Measurements from ENCODE around the gene PRR7.
A peak's percentile ranks its signal among the peaks of the same experiment; 100 is the strongest.
"Not testable (repeated sequence)": the region's sequence is repeated elsewhere in the genome, so short reads cannot be mapped to it uniquely, and the experiment has no call there.

PRR7 gene

DNA sequence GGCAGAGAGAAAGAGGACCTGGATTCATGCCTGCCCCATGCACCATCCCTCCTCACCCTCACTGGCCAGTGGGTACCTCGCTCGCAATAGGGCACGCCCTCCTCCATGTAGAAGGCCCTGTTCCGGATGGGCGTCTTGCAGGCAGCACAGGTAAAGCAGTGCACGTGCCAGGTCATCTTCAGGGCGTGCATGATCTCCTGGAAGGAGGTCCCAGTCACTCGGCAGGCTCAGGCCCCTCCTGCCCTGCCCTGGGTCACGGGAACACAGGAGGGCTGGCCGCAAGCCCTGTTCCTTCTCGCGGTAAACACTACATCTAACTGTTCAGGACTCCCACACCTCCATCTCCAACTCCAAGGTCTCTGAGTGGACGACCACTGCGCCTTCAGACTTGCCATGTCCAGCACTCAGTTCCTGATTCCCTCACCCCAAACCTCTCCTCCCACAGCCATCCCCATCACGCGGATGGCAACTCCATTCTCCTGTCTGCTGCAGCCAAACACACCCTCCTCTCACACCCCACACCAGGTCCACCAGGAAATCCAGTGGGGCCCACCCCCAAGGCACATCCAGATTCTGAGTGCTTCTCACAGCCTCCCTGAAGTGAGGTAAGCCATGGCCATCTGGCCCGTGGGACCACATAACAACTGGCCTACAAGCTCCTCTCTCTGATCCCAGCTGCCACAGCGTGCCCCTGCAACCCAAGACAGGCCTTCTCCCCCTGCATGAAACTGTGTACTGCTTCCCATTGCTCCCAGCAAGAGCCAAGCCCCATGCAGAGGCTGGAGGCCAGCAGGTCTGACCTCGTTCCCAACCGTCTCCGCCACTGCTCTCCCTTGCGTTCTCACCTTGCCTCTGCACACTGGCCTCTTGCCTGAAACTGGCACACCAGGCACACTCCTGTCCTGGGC is 37.6 kb downstream of the PRR7 start:
- no peak for DNase-seq (ENCODE audit: low read depth, low spot score)

DNA sequence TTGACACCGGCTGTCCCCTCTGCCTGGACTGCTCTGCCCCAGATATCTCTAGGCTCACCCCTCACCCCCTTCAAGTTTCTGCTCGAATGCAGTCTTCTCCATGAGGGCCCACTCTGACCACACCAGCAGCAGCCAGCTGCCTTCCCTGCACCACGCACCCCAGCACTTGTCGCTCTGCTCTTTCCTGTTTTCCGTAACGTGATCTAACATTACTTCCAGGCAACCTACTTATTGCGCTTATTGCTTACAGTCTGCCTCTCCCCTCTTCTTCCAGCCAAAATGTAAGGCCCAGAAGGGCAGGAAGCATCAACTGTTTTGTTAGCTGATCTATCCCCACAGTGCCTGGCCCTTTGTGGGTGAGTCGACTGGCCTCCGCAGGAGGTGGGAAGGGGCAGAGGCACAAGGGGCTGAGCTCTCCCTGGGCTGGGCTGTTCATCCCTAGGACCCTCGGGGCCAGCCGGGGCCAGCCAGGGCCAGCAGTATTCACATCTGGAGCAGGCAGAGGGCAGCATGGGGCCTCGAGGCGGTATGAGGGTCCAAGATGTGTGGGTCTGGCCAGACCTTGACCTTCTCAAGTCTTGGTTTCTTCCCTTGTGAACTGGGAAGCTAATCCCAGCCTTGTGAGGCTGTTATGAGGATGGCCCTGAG is 38.4 kb downstream of the PRR7 start:
- DNase-seq (ENCODE audit: low read depth, low spot score): no peak

DNA sequence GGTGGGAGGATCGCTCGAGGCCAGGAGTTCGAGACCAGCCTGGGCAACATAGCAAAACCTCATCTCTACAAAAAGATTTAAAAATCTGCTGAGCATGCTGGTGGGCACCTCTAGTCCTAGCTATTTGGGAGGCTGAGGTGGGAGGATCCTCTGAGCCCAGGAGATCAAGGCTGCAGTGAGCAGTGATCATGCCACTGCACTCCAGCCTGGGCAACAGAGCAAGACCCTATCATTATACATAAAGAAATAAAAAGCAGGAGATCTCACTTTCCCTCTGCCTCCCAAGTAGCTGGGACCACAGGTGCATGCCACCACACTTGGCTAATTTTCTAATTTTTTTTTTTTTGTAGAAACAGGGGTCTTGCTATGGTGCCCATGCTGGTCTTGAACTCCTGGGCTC is 39.1 kb downstream of the PRR7 start:
- DNase-seq (ENCODE audit: low read depth, low spot score): not testable (repeated sequence)

DNA sequence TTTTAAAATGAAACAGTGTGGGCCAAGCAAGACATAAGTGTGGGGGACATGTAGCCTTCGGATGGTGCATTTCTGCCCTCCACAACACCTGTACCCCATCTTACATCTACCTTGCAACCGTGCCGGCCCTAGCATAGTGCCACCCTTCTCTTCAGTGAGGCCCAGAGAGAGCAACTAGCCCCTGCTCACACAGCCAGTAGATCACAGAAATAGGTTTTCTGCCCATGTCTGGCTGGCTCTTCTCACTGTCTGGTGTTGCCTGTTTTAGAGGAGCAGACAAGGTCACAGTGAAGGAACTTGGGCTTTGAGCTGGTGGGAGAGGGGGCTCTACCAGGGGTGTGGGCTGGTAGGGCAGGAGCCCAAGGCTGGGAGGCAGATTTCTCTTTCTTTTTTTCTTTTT is 39.6 kb downstream of the PRR7 start:
- no peak for DNase-seq (ENCODE audit: low read depth, low spot score)

DNA sequence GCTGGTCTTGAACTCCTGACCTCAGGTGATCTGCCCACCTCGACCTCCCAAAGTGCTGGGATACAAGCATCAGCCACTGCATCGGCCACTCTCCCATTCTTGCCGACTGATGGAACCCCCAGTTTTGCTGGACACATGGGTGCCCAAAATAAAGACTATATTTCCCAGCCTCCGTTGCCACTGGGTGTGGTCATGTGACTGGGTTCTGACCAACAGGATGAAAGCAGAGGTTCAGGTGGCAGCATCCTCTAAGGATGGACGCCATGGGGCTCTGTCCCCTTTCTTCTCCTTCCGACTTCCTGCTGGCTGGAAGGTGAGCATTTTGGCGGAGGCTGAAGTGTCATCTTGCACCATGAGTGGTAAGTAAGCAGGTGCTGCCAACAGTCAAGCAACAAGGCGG is 40.5 kb downstream of the PRR7 start:
- DNase-seq (ENCODE audit: low read depth, low spot score): no peak

DNA sequence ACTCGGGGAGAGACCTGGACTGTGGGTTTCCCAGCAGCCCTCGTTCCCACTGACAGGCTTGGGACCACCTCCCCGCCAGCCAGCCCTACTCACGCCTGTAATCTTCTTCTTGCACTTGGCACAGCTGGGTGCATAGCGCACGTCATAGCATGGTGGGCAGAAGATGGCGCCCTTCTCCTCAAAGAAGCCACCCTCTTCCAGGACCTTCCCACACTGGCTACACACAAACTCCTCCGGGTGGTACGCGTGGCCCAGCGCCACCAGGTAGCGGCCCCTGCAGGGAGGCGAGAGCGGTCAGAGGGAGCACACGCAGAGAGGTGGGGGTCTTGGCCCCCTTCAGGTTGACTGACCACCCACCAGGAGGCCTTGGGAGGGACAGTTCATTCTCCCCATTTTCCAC is 41.4 kb downstream of the PRR7 start:
- no peak for DNase-seq (ENCODE audit: low read depth, low spot score)

DNA sequence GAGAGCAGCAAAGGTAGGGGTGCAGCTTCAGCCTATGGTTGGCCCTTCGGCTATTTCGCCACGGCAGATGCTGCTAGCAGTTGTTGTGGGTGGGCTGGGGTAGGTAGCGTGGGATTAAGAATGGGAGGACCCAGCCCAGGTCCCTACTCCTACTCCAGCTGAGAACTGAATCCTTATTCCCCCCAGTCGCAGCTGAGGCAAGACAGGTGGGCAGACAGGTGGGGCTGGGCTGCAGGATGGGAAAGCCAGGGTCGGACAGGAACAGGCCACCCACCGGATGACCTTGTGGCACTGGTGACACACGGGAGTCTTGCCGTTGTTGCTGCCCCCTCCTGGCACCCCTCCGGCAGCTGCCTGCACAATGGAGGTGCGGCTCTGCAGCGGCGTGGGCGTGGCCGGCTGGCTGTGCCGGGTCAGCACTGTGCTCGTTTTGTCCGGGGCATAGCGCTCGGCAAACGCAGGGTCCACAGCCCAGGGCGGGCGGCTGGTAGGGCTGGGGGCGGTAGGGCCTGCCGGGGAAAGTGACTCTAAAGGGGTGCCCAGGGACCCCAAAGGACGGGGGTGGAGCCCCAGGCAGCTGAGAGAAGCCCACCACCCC is 42.6 kb downstream of the PRR7 start:
- DNase-seq (ENCODE audit: low read depth, low spot score): no peak

DNA sequence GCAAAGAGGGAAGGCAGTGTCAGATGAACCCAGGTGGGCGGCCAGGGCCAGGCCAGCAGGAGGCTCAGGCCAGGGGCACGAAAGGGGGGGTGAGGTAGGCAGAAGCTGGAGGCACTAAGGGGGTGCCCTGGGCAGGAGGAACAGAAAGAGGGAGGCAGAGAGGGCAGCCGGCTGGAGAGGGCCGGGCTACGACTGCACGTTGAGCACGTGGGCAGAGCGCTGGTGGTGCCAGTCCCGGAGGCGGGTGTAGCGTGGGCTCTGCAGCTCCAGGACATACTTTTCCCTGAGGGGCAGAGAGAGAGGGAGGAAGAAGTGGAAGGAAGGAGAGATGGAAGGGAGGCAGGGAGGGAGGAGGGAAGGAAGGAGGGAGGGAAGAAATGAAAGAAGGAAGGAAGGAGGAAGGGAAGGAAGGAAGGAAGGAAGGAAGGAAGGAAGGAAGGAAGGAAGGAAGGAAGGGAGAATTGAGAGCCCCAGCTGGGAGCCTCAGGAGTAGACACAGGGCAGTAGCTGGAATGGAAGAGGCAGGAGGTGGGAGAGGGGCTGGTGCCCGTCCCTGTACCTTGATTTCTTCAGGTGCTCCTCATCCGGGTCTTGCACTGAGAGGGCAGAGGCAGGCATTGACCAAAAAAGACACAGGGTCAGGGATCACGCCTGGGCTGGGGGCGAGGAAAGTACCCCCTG is 43.8 kb downstream of the PRR7 start:
- DNase-seq (ENCODE audit: low read depth, low spot score): no peak

DNA sequence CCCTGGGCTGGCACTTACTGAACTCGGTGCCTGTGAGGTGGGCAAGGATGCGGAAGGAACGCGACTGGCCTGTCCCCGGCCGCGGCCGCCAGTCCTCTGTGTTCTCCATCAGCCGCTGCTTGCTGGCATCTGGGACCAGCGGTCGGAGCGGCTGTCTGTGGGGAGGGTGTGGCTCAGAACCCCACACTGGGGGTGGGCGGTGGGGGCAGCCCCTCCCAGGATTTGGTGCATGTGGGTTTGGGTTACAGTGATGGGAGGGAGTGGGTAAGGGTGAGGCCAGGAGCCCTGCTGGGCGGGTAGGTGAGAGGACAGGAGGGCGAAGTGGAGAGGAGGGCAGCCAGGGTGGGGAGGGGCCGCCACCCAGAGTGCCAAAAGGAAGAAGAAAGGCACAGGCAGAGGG is 44.4 kb downstream of the PRR7 start:
- DNase-seq (ENCODE audit: low read depth, low spot score): no peak

DNA sequence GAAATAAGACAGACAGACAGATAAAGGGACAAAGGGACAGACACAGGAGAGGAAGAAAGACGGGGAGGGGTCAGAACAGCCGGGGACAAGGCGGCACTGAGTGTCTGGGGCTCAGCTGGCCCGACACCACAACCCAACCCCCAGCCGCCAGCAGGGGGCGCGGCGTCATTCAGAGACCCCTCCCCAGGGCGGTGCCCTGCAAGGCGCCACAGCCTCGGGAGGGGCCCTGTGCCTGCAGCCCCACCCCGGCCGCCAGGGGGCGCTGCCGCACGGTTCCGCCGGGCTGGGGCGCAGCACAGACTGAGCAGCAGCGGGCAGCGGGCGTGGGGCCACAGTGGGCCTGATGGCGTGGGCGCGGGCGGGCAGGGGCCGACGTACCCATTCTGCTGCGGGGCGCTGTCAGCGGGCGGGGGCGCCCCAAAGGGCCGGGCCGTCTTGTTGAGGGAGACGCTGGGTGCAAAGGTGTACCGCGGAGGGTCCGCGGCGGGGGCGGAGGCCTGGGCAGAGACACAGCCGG is 44.9 kb downstream of the PRR7 start:
- no peak for DNase-seq (ENCODE audit: low read depth, low spot score)

DNA sequence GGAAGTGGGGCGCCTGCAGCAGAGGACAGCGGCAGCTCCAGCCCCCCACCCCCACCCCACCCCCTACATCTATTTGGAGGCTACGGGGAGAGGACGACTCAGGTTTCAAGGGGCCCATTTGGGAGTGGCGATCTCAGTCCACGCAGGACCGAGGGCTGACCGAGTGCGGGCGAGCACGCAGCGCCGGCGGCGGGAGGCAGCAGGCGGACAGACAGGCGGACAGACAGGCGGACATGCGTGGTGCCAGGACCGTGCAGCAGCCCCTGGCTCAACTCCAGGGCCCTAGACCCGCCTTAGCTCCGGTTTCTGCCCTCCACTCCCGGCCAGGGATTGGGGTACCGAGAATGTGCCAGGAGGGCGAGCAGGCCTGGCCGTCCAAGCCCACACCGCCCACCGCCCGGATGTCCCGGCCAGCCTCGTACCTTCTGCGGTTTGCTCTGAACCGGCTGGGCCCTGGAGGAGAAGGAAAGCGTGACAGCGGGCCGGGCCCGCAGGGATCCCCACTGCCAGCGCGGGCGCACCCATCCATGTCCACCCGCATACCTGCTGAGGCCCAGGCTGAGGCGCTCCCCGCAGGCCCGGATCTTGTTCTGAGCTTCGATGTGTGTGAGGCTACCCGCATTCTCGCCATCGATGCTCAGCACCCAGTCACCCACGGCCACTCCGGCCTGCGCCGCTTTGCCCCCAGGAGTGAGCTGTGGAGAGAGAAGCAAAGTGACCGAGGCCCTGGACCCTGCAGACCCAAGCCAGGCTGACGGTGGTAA is 45.6 kb downstream of the PRR7 start:
- no peak for DNase-seq (ENCODE audit: low read depth, low spot score)

DNA sequence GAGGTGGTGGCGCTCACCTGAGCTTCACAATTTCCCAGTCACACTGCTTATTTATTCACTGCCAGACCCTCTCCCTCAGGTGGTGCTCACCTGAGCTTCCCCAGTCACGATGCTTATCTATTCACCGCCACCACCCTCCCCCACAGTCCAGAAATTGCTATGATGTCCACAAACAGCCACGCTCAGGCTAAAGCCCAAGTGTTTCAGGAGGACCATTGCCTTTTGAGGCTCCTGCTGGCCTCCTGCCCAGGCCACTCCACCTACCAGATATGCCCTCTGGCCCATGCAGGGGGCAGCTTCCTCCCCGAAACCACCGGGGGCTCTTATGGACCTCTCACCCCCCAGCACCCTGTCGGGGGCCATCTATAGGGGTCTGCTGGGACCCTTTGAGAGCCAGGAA is 46.2 kb downstream of the PRR7 start:
- DNase-seq (ENCODE audit: low read depth, low spot score): no peak

DNA sequence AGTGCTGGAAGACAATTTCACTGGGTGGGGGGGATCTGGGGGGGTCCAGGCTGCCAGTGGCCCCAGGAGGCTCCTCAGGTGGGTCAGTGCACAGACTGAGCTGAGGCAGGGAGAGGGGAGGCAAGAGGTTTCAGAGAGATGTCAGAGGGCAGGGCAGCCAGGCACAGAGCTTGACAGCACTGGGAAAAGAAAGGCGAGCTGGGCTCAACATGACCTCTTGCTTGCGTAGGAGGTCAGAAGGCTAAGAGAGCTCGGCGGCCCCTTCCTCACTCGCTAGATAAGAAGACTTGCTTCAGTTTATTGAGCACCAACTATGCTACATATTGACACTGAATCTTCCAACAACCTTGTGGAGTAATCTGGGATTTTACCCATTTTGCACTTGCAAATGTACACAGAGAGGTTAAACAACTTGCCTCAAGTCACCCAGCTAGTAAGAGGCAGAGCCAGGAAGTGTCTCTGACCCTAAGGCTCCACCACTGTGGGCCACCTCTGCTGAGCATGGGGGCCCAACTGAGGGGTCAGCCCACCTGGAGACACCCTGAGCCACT is 47.3 kb downstream of the PRR7 start:
- no peak for DNase-seq (ENCODE audit: low read depth, low spot score)

DNA sequence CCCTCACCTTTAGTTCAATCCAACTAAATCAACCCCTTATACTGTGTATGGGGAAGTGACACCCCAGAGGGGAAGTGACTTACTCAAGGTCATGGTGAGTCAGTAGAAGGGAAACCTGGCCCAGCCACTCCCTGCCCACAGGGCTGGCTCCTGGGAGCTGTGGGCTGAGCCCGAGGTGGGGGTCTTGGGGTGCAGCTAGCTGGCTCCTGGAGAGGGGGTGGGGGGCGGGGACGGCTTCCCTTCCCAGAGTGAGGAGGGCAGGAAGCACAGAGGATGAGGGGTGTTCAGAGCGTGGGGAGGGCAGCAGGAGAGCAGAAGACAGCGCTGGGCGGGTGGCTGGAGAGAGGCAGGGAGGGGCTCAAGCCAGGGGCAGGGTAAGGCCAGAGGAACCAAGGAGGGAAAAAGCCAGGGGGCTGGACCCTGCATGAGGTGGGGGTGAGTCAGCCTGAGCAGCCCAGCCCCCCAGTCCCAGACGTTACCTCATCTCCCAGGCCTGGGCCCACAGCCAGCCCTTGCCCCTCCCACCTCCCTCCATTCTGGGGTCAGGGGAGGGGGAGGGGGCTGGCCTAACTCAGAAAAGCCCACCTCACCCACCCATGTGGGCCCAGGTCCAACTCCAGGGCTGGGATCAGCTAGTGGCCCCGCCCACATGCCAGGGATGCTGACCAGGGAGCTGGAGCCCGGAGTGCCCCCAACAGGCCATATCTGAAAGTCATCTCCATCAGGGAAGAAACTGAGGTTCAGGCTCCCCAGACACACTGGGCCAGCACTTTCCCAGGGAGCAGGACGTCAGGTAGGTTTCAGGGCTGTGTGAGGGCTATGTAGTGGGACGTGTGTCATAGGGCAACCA is 48.0 kb downstream of the PRR7 start:
- no peak for DNase-seq (ENCODE audit: low read depth, low spot score)

DNA sequence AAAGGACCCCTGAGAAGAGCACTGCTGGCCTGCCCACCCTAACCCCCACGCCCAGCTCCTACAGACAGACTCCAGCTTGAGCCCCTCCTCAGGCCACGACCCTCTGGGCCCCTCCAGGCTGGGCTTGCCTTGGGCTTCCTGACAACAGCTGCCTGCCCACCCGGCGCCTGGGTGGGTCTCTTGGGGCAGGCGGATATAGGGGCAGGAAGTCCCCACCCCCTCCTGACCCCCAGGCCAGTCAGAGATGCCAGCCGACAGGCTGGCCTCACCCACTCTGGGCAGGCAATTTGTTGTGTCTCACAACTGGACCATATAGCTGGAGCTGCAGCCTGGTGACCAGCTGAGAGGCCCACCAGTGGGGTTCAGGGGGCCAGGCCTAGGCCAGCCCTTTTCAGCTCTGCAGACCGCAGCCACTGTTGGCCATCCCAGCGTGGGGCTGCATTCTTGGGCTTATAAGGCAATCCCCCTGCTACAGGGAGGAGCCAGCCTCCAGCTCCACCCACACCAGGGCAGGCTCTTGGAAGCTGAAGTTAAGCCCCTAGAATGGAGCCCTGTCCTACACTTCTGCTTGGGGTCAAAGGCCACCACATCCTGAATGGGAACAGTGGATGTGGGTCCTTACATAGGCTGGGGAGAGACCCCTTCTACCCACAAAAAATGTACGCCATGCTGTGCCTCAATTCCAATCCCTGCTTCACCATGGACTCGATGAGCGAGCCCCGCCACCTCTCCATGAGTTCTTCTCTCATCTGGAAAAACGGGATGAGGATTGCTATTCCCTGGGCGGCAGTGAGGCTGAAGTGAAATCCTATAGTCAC is 48.8 kb downstream of the PRR7 start:
- DNase-seq (ENCODE audit: low read depth, low spot score): no peak

DNA sequence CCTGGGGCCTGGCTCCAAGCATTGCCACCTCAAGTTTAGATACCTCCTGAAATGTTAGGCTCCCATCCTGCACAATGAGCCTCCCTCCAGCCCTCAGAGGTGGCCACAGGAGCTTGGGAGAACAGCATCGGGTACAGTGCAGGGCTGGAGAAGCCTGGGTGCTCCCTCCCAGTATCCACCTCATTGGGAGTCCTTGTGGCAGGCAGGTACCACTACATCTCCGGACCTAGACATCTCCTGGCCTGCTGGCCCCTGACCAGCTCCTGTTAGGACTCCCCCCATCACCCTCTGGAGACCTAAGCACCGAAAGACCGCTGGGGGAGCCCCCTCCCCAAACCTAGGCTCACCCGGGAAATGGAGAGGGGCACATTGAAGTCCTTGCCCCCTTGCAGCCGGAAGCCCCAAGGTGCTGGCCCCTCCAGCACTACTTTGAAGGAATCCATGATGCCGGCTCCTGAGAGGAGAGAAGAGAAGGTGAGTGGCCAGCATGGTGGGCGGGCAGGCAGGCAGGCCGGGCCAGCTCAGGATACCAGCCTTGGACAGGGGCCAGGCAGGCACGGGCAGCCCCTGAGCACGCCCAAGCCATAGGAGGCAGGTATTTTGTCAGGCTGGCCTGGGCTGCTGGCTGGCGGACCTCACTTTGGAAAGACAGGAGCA is 49.6 kb downstream of the PRR7 start:
- no peak for DNase-seq (ENCODE audit: low read depth, low spot score)

DNA sequence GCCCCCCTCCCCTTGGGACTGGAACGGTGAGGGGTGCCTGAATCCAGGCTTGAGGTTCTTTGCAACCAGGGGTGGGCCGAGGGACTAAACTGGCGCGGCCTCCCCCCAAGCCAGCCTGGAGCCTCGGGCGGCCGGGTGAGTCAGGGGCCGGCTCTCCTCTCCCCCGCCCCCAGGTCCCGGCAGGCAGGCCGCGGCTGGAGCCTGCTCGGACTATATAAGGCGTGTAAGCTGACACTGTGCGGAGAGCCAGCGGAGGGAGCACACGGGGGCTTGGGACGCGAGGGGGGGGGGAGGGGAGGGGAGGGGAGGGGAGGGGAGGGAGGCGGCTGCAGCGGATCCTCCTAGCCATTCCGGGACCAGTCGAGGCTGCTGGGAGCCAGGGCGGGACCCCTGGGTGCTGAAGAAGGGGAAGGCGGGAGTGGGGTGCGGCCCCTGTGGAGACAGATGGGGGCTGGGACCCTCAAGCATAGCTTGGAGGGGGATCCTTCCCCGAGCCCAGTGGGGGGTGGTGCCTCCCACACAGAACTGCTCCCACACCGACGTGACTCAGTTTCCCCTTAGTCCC is 50.2 kb downstream of the PRR7 start:
- no peak for DNase-seq (ENCODE audit: low read depth, low spot score)

DNA sequence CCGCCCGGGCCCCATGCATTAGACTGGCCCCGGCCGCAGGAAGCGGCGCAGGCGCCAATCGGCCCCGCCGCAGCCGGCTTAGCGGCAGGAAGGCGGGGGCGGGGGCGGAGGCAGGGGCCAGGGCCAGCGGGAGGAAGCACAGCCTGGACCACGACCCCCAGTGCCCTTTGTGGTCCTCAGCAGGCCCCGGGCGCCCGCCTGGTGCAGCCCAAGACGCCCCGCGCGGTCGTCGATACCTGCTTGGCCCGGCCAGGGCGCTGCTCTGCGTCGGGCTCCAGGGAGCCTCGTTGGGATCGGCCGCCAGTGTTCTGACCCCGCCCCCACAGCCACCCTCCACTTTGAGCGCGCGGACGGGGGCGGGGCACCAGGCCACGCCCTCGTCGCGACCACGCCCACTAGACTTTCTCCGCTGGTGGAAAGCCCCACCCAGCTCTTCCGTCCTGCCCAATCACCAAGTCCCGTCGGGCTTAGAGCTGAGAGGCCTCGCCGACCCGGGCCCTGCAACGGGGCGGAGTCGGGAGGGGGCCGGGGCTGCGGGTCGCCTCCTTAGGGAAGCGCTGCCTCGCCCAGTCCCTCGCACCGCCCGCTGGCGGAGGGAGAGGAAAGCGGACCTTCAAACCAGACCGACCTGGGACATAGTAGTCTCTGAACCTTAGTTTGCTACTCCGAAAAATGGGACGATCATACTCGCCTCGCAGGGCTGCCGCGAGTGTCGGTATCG is 50.8 kb downstream of the PRR7 start, which contains the start of gene PDLIM7:
Gene PDLIM7, minus strand, starts transcription at position 313 of the 721 bp plus-strand sequence. CDS start 1,092 bp downstream, outside the sequence.
- DNase-seq (ENCODE audit: low read depth, low spot score): peak; percentile 90

All from activated naive CD8-positive, alpha-beta T cell treated with anti-CD3 and anti-CD28 coated beads, Interleukin-2, amount 50 U/mL, for 16 hours (primary cell).